Neural crest cell (in vitro differentiated cells): Measurements from ENCODE around the gene CDCA7. TPM values are rescaled to one million over a fixed set of nuclear protein-coding genes. Genes with fewer than 3 reads are reported as not detected.

ENCODE experiments used
- DNase-seq: peaks from one replicate; pipeline ENCODE4 v3.0.0; 2021; ENCODE audit warnings: low read depth, mixed read lengths, low spot score
- H3K27ac Mint-ChIP-seq: one replicate; pipeline ENCODE4 v1.8.0; 2021; ENCODE audit warnings: mild to moderate bottlenecking, mixed read lengths; ENCODE audit not compliant: unreplicated experiment
- H3K27me3 Mint-ChIP-seq: 2 replicates; pipeline ENCODE4 v1.8.0; 2021; ENCODE audit warnings: low read depth, mild to moderate bottlenecking, mixed read lengths
- H3K36me3 Mint-ChIP-seq: 2 replicates; pipeline ENCODE4 v1.8.0; 2021; ENCODE audit warnings: low read depth, mild to moderate bottlenecking, mixed read lengths
- H3K4me1 Mint-ChIP-seq: 2 replicates; pipeline ENCODE4 v1.8.0; 2021; ENCODE audit warnings: mixed read lengths
- H3K4me3 Mint-ChIP-seq: one replicate; pipeline ENCODE4 v1.8.0; 2021; ENCODE audit warnings: mild to moderate bottlenecking, mixed read lengths
- H3K9me3 Mint-ChIP-seq: 2 replicates; pipeline ENCODE4 v1.8.0; 2021; ENCODE audit warnings: mixed read lengths
- CTCF ChIP-seq: fragments of 200-600 bp; sonication (generic); conservative IDR thresholded peaks from 2 replicates; pipeline ENCODE4 v1.5.0; 2021; ENCODE audit warnings: antibody characterized with exemption, mild to moderate bottlenecking
- total RNA-seq: library from RNA; stranded (reverse); gene quantifications from 2 replicates; pipeline ENCODE4 v1.2.1, GENCODE V29; 2021

The CDCA7 gene
- total RNA-seq, 1 donor from 2014 or later = 82.5 TPM

- no peak for TF ChIP-seq CTCF
- H3K27ac Mint-ChIP-seq = no peak overlapping the region
- H3K27me3 Mint-ChIP-seq = no peaks in the 10 kb centered on the region
- H3K9me3 Mint-ChIP-seq = peaks cover 2% of the 10 kb centered on the region
- H3K4me1 Mint-ChIP-seq = peaks cover 12% of the 10 kb centered on the region
- no peak overlapping the region for H3K4me3 Mint-ChIP-seq
- peaks cover 6% of the 10 kb centered on the region for H3K36me3 Mint-ChIP-seq
- no peak for DNase-seq
These were observed 31.5 kb downstream of the CDCA7 start for GRCh38 chr2:173386021-173386737.

GRCh38 chr2:173386738-173387065, 32.0 kb downstream of the CDCA7 start:
- Mint-ChIP-seq H3K4me3 (no peak overlapping the region), H3K9me3 (peaks cover 2% of the 10 kb centered on the region), H3K27me3 (no peaks in the 10 kb centered on the region), H3K4me1 (peaks cover 12% of the 10 kb centered on the region), H3K27ac (no peak overlapping the region), H3K36me3 (peaks cover 6% of the 10 kb centered on the region)
- no peak for DNase-seq
- TF ChIP-seq CTCF = no peak

GRCh38 chr2:173387079-173387478, 32.4 kb downstream of the CDCA7 start:
- TF ChIP-seq CTCF = no peak
- H3K27me3 Mint-ChIP-seq = no peaks in the 10 kb centered on the region
- DNase-seq = no peak
- H3K4me3 Mint-ChIP-seq = no peak overlapping the region
- H3K27ac Mint-ChIP-seq = no peak overlapping the region
- H3K9me3 Mint-ChIP-seq = peaks cover 2% of the 10 kb centered on the region
- peaks cover 6% of the 10 kb centered on the region for H3K36me3 Mint-ChIP-seq
- H3K4me1 Mint-ChIP-seq = peaks cover 12% of the 10 kb centered on the region

- Mint-ChIP-seq H3K36me3 (peaks cover 6% of the 10 kb centered on the region), H3K4me3 (no peak overlapping the region), H3K27me3 (no peaks in the 10 kb centered on the region), H3K9me3 (peaks cover 2% of the 10 kb centered on the region), H3K27ac (no peak overlapping the region), H3K4me1 (peaks cover 12% of the 10 kb centered on the region)
- no peak for TF ChIP-seq CTCF
- DNase-seq = no peak
These were observed 33.0 kb downstream of the CDCA7 start for GRCh38 chr2:173387660-173388059.

- Mint-ChIP-seq H3K9me3 (peaks cover 2% of the 10 kb centered on the region), H3K36me3 (peaks cover 2% of the 10 kb centered on the region), H3K27ac (no peak overlapping the region), H3K27me3 (no peaks in the 10 kb centered on the region), H3K4me1 (peaks cover 12% of the 10 kb centered on the region), H3K4me3 (no peak overlapping the region)
- no peak for DNase-seq
- no peak for TF ChIP-seq CTCF
These were observed 34.1 kb downstream of the CDCA7 start for GRCh38 chr2:173388795-173389194.
